Measurements from ENCODE around the gene REXO4. TPM values are rescaled to one million over a fixed set of nuclear protein-coding genes. Genes with fewer than 3 reads are reported as not detected.

REXO4 gene
- total RNA-seq, 1 donor from 2014 or later, result 22.5 TPM

GRCh38 chr9:133429641-133430161, 11.9 kb upstream of the REXO4 start:
- no peak overlapping the region for H3K4me3 Mint-ChIP-seq (ENCODE audit: unreplicated experiment)

GRCh38 chr9:133429214-133429613, 11.4 kb upstream of the REXO4 start:
- Mint-ChIP-seq H3K4me1 (ENCODE audit: low read depth, unreplicated experiment) (no peaks in the 10 kb centered on the region), H3K27ac (ENCODE audit: unreplicated experiment) (no peak overlapping the region), H3K9me3 (ENCODE audit: unreplicated experiment) (no peaks in the 10 kb centered on the region), H3K36me3 (ENCODE audit: low read depth, unreplicated experiment) (peaks cover 4% of the 10 kb centered on the region), H3K27me3 (ENCODE audit: low read depth, unreplicated experiment) (peaks cover 10% of the 10 kb centered on the region), H3K4me3 (ENCODE audit: unreplicated experiment) (no peak overlapping the region)
- TF ChIP-seq CTCF (IDR thresholded peaks at IDR 0.05; ENCODE audit: insufficient read depth, low read depth, low read length), result no peak
- TF ChIP-seq EZH2 (IDR thresholded peaks at IDR 0.05; ENCODE audit: insufficient read depth, low read length), result no peak
- Histone ChIP-seq H3K36me3 (ENCODE audit: insufficient read depth, low read length) (no peaks in the 10 kb centered on the region), H3K27ac (ENCODE audit: low read depth, low read length) (no peak overlapping the region), H3K4me3 (ENCODE audit: insufficient read depth, low read depth, low read length) (no peak overlapping the region), H3K4me2 (ENCODE audit: low read length) (peak overlapping the region; percentile 54), H3K9ac (ENCODE audit: low read length) (no peak overlapping the region), H3K27me3 (ENCODE audit: insufficient read depth, low read length) (peaks cover 13% of the 10 kb centered on the region), H3K4me1 (ENCODE audit: insufficient read depth, low read length) (no peaks in the 10 kb centered on the region), H3K79me2 (ENCODE audit: insufficient read depth, low read length) (no peaks in the 10 kb centered on the region), H2AFZ (ENCODE audit: low read depth, low read length) (no peak overlapping the region), H4K20me1 (ENCODE audit: insufficient read depth, low read length) (no peaks in the 10 kb centered on the region), H3K9me3 (ENCODE audit: insufficient read depth, low read depth, low read length) (no peaks in the 10 kb centered on the region)
- no peak for FAIRE-seq
- no peak for DNase-seq (ENCODE audit: low read depth)

More at GRCh38 chr9:133429641-133430161, 11.9 kb upstream of the REXO4 start:
- no peak overlapping the region for H3K9ac ChIP-seq (ENCODE audit: low read length)
- H3K4me3 ChIP-seq (ENCODE audit: insufficient read depth, low read depth, low read length), result no peak overlapping the region
- no peaks in the 10 kb centered on the region for H3K4me1 Mint-ChIP-seq (ENCODE audit: low read depth, unreplicated experiment)
- H3K36me3 ChIP-seq (ENCODE audit: insufficient read depth, low read length), result no peaks in the 10 kb centered on the region
- no peak overlapping the region for H3K27ac Mint-ChIP-seq (ENCODE audit: unreplicated experiment)
- H3K79me2 ChIP-seq (ENCODE audit: insufficient read depth, low read length), result no peaks in the 10 kb centered on the region
- H3K27me3 ChIP-seq (ENCODE audit: insufficient read depth, low read length), result peaks cover 13% of the 10 kb centered on the region
- no peak overlapping the region for H3K27ac ChIP-seq (ENCODE audit: low read depth, low read length)
- peak; percentile 8 for DNase-seq (ENCODE audit: low read depth)
- H3K27me3 Mint-ChIP-seq (ENCODE audit: low read depth, unreplicated experiment), result peaks cover 10% of the 10 kb centered on the region
- no peaks in the 10 kb centered on the region for H3K9me3 ChIP-seq (ENCODE audit: insufficient read depth, low read depth, low read length)
- no peaks in the 10 kb centered on the region for H3K4me1 ChIP-seq (ENCODE audit: insufficient read depth, low read length)
- H3K36me3 Mint-ChIP-seq (ENCODE audit: low read depth, unreplicated experiment), result peaks cover 4% of the 10 kb centered on the region
- no peak for TF ChIP-seq EZH2 (IDR thresholded peaks at IDR 0.05; ENCODE audit: insufficient read depth, low read length)
- TF ChIP-seq CTCF (IDR thresholded peaks at IDR 0.05; ENCODE audit: insufficient read depth, low read depth, low read length), result no peak
- H2AFZ ChIP-seq (ENCODE audit: low read depth, low read length), result peak overlapping the region; percentile 34
- H3K4me2 ChIP-seq (ENCODE audit: low read length), result peak overlapping the region; percentile 54
- H3K9me3 Mint-ChIP-seq (ENCODE audit: unreplicated experiment), result no peaks in the 10 kb centered on the region
- FAIRE-seq, result no peak
- H4K20me1 ChIP-seq (ENCODE audit: insufficient read depth, low read length), result no peaks in the 10 kb centered on the region

GRCh38 chr9:133428617-133429101, 10.8 kb upstream of the REXO4 start:
- FAIRE-seq (no peak), DNase-seq (ENCODE audit: low read depth) (no peak)
- Histone ChIP-seq H3K4me1 (ENCODE audit: insufficient read depth, low read length) (no peaks in the 10 kb centered on the region), H3K27ac (ENCODE audit: low read depth, low read length) (no peak overlapping the region), H4K20me1 (ENCODE audit: insufficient read depth, low read length) (no peaks in the 10 kb centered on the region), H3K4me3 (ENCODE audit: insufficient read depth, low read depth, low read length) (no peak overlapping the region), H3K4me2 (ENCODE audit: low read length) (peak overlapping the region; percentile 65), H3K9ac (ENCODE audit: low read length) (no peak overlapping the region), H3K9me3 (ENCODE audit: insufficient read depth, low read depth, low read length) (no peaks in the 10 kb centered on the region), H3K27me3 (ENCODE audit: insufficient read depth, low read length) (peaks cover 13% of the 10 kb centered on the region), H3K36me3 (ENCODE audit: insufficient read depth, low read length) (no peaks in the 10 kb centered on the region), H2AFZ (ENCODE audit: low read depth, low read length) (no peak overlapping the region), H3K79me2 (ENCODE audit: insufficient read depth, low read length) (no peaks in the 10 kb centered on the region)
- Mint-ChIP-seq H3K4me1 (ENCODE audit: low read depth, unreplicated experiment) (no peaks in the 10 kb centered on the region), H3K4me3 (ENCODE audit: unreplicated experiment) (no peak overlapping the region), H3K36me3 (ENCODE audit: low read depth, unreplicated experiment) (peaks cover 4% of the 10 kb centered on the region), H3K27ac (ENCODE audit: unreplicated experiment) (no peak overlapping the region), H3K9me3 (ENCODE audit: unreplicated experiment) (no peaks in the 10 kb centered on the region), H3K27me3 (ENCODE audit: low read depth, unreplicated experiment) (peaks cover 10% of the 10 kb centered on the region)
- TF ChIP-seq CTCF (IDR thresholded peaks at IDR 0.05; ENCODE audit: insufficient read depth, low read depth, low read length) (no peak), EZH2 (IDR thresholded peaks at IDR 0.05; ENCODE audit: insufficient read depth, low read length) (no peak)

All from astrocyte (in vitro differentiated cells and primary cell).